NCI-H2107 treated with DMSO at 0.1 percent for 48 hours (cell line): ENCODE data around the gene L3MBTL1.
A peak's percentile ranks its signal among the peaks of the same experiment; 100 is the strongest.
"Not testable (repeated sequence)": the region's sequence is repeated elsewhere in the genome, so short reads cannot be mapped to it uniquely, and the experiment has no call there.

Experiments used
- DNase-seq: peaks from one replicate; lab custom pipeline; 2025; ENCODE audit not compliant: unreplicated experiment; lab: John Stamatoyannopoulos, UW

The L3MBTL1 gene

DNA sequence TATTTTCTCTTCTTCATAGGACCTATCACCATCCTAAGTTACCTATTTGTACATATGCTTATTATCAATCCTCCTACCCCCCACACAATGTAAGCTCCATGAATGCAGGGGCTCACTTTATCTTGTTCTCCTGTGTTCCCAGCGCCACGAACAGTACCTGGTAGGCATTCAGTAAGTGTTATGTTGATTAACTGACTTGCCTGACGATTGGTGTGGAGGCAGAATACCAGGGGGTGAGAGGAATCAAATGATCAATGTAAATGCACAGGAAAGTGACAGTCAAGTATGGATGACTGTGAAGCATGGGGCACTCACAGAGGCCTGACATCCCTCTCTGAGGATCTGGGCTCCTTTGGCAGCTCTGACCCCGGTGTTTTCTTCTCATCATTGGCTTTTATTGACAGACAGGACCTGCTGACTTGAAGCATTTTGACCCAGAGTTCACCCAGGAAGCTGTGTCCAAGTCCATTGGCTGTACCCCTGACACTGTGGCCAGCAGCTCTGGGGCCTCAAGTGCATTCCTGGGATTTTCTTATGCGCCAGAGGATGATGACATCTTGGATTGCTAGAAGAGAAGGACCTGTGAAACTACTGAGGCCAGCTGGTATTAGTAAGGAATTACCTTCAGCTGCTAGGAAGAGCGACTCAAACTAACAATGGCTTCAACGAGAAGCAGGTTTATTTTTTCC is 77.1 kb downstream of the L3MBTL1 start:
- no peak for DNase-seq

DNA sequence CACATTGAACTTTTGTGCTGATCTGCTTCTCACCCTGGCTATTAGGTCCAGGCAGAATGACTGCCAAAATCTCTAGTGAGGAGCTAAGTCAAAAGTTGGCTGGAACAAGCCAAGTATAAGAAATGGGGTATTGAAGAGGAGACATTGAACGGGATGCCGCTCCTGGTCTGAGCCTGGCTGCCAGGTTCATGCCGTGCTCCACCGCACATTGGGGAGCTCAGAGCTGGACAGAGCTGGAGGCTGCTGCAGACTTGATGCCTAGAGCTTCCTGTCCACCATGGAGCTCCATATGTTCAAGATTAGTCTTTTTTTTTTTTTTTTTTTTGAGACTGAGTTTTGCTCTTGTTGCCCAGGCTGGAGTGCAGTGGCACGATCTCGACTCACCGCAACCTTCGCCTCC is 79.1 kb downstream of the L3MBTL1 start:
- DNase-seq = no peak

DNA sequence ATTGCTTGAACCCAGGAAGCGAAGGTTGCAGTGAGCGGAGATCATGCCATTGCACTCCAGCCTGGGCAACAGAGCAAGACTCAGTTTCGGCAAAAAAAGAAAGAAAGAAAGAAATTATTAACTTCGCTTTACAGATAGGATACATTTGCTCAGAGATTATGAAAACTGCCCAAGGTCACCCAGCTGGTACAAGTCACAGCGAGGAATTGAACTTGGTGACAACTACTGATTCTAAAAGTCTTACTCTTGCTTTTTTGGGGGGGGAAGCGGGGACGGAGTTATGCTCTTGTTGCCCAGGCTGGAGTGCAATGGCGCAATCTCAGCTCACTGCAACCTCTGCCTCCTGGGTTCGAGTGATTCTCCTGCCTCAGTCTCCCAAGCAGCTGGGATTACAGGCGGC is 81.0 kb downstream of the L3MBTL1 start:
- not testable (repeated sequence) for DNase-seq

- DNase-seq = peak; percentile 11
Measured at GRCh38 chr20:43590036-43590391, 82.5 kb downstream of the L3MBTL1 start.

- DNase-seq = peak; percentile 70
Measured at GRCh38 chr20:43590392-43591303, 83.2 kb downstream of the L3MBTL1 start, which contains the start of gene IFT52. TSS of gene IFT52 (plus strand) at chr20:43590937. CDS start at chr20:43594699, 3,762 bp downstream.
